Endothelial cell of umbilical vein (primary cell): ENCODE results near the gene CD53. TPM values are rescaled to one million over a fixed set of nuclear protein-coding genes. Genes with fewer than 3 reads are reported as not detected.

Experiments
- BruUV-seq: library from RNA; stranded (reverse); fragments of 400-500 nt; replicated peaks from 2 replicates; lab custom pipeline; 2021; lab: Mats Ljungman, UMichigan
- CTCF ChIA-PET: fragments of 300-600, 350-600 bp; sonication (Branson Sonifier 250); formaldehyde crosslinking; loops from one replicate; lab custom pipeline; 2021; ENCODE audit warnings: antibody characterized with exemption, inconsistent platforms; lab: Charles Lee
- POLR2A ChIA-PET: fragments of 300-600, 350-600 bp; sonication (Branson Sonifier 250); formaldehyde crosslinking; loops from one replicate; lab custom pipeline; 2021; ENCODE audit warnings: antibody characterized with exemption, inconsistent platforms; lab: Charles Lee
- DNase-seq: peaks from one replicate; pipeline ENCODE4 v3.0.0-alpha.2; 2011; ENCODE audit warnings: low read depth, low spot score
- FAIRE-seq: peaks from 2 replicates; lab custom pipeline; 2011; peaks lifted over from hg19 to GRCh38; lab: Jason Lieb, UNC
- H2AFZ ChIP-seq: 2 replicates; pipeline ENCODE4 v1.6.0; 2012; ENCODE audit warnings: low read depth, low read length, control low read depth, inconsistent platforms
- H3K27ac ChIP-seq: 2 replicates; pipeline ENCODE4 v1.5.1; 2011; ENCODE audit warnings: low read depth, mild to moderate bottlenecking, control low read depth, low read length, moderate library complexity; ENCODE audit not compliant: insufficient read depth
- H3K27me3 ChIP-seq, 2 experiments: 2 replicates each; pipeline versions ENCODE4 v1.6.0 to v1.6.1; 2011; ENCODE audit warnings: low read length in 2 of 2, mixed read lengths in 1 of 2; ENCODE audit not compliant: control insufficient read depth in 2 of 2, insufficient read depth in 2 of 2
- H3K36me3 ChIP-seq, 2 experiments: 2 replicates in 1 of 2; 3 replicates in 1 of 2; pipeline ENCODE4 v1.5.1; 2011; ENCODE audit warnings: low read length in 2 of 2, mild to moderate bottlenecking in 1 of 2, moderate library complexity in 1 of 2; ENCODE audit not compliant: control insufficient read depth in 2 of 2, insufficient read depth in 2 of 2; ENCODE audit errors: extremely low read depth in 1 of 2
- H3K4me1 ChIP-seq: 3 replicates; pipeline ENCODE4 v1.5.1; 2011; ENCODE audit warnings: mild to moderate bottlenecking, low read length; ENCODE audit not compliant: control insufficient read depth, insufficient read depth; ENCODE audit errors: extremely low read depth
- H3K4me2 ChIP-seq: 2 replicates; pipeline ENCODE4 v1.6.1; 2011; ENCODE audit warnings: low read length, control low read depth, mixed read lengths; ENCODE audit not compliant: insufficient read depth
- H3K4me3 ChIP-seq, 3 experiments: fragments of 200-600 bp in 1 of 3; sonication (generic), shearing (Covaris generic) in 1 of 3; replicated peaks in 1 of 3; 2 replicates each; pipeline ENCODE4 v1.5.1; 2011 to 2016; ENCODE audit warnings: control low read depth in 3 of 3, low read length in 3 of 3, mild to moderate bottlenecking in 2 of 3, inconsistent platforms in 1 of 3, low read depth in 1 of 3, moderate library complexity in 1 of 3; ENCODE audit not compliant: insufficient read depth in 1 of 3
- H3K79me2 ChIP-seq: 2 replicates; pipeline ENCODE4 v1.6.0; 2012; ENCODE audit warnings: low read length, inconsistent platforms; ENCODE audit not compliant: control insufficient read depth, insufficient read depth
- H3K9ac ChIP-seq: replicated peaks from 2 replicates; pipeline ENCODE3; 2011; ENCODE audit warnings: low read length, control low read depth; ENCODE audit not compliant: insufficient read depth; ENCODE audit errors: extremely low read depth
- H3K9me1 ChIP-seq: replicated peaks from 3 replicates; pipeline ENCODE4 v1.6.0; 2011; ENCODE audit warnings: mild to moderate bottlenecking, low read length; ENCODE audit not compliant: control insufficient read depth, insufficient read depth; ENCODE audit errors: extremely low read depth
- H3K9me3 ChIP-seq: replicated peaks from 2 replicates; pipeline ENCODE4 v1.5.1; 2012; ENCODE audit warnings: low read length, inconsistent platforms; ENCODE audit not compliant: control insufficient read depth, insufficient read depth
- H4K20me1 ChIP-seq: replicated peaks from 2 replicates; pipeline ENCODE3; 2011; ENCODE audit warnings: mild to moderate bottlenecking, low read length; ENCODE audit not compliant: control insufficient read depth, insufficient read depth; ENCODE audit errors: extremely low read depth
- CTCF ChIP-seq, 2 donors: IDR thresholded peaks; 1 replicate in 1 of 2; 2 replicates in 1 of 2; pipeline ENCODE4 v1.5.1; 2011; ENCODE audit warnings: low read length in 2 of 2, mild to moderate bottlenecking in 2 of 2, moderate library complexity in 2 of 2, control low read depth in 1 of 2, inconsistent platforms in 1 of 2, low read depth in 1 of 2; ENCODE audit not compliant: insufficient read depth in 1 of 2; ENCODE audit errors: extremely low read depth in 1 of 2
- EZH2 ChIP-seq: IDR thresholded peaks from 2 replicates; pipeline ENCODE4 v1.6.1; 2012; ENCODE audit warnings: borderline replicate concordance, low read depth, mild to moderate bottlenecking, moderate library complexity, low read length, inconsistent platforms; ENCODE audit not compliant: severe bottlenecking
- FOS ChIP-seq: IDR thresholded peaks from 2 replicates; pipeline ENCODE4 v1.6.1; 2011; ENCODE audit warnings: mild to moderate bottlenecking, low read length, moderate library complexity, borderline replicate concordance; ENCODE audit not compliant: insufficient read depth
- GATA2 ChIP-seq: IDR thresholded peaks from 2 replicates; pipeline ENCODE4 v1.7.0; 2011; ENCODE audit warnings: low read depth, mild to moderate bottlenecking, moderate library complexity, mixed read lengths, low read length; ENCODE audit not compliant: insufficient read length, insufficient read depth
- JUN ChIP-seq: IDR thresholded peaks from 2 replicates; pipeline ENCODE4 v1.6.1; 2011; ENCODE audit warnings: borderline replicate concordance, low read depth; ENCODE audit not compliant: insufficient read length, insufficient read depth
- MAX ChIP-seq: IDR thresholded peaks from 2 replicates; pipeline ENCODE4 v1.6.1; 2011; ENCODE audit not compliant: insufficient read depth, insufficient read length
- MYC ChIP-seq: IDR thresholded peaks from one replicate; pipeline ENCODE4 v1.6.1; 2011; ENCODE audit warnings: mild to moderate bottlenecking, low read depth, low read length
- POLR2A ChIP-seq: IDR thresholded peaks from 2 replicates; pipeline ENCODE4 v1.6.1; 2012; ENCODE audit warnings: low read depth, mild to moderate bottlenecking, control low read depth, low read length
- POLR2AphosphoS5 ChIP-seq: IDR thresholded peaks from 2 replicates; pipeline ENCODE4 v1.6.1; 2012; ENCODE audit warnings: low read depth, mild to moderate bottlenecking, control low read depth, low read length, moderate library complexity; ENCODE audit not compliant: insufficient read depth
- dilution Hi-C: fragments of 300-500 bp; cut with MboI; formaldehyde crosslinking; loops from one replicate; pipeline ENCODE4 v1.15.0; 2019; ENCODE audit warnings: low sequenced_read_pairs; ENCODE audit not compliant: extremely low pct_ligation_motif_present
- intact Hi-C: fragments of 100-400 bp; cut with micrococcal nuclease; formaldehyde crosslinking; loops from one replicate; pipeline ENCODE4 v1.10.0; 2022
- polyA plus RNA-seq, 4 experiments: library from polyadenylated mRNA; depleted of rRNA in 3 of 4; stranded (reverse) in 3 of 4; unstranded in 1 of 4; fragments of >200 nt; gene quantifications; 2 replicates each; pipeline versions ENCODE4 v1.2.1 to v1.2.3, GENCODE V29; 2011 to 2012; ENCODE audit warnings: missing spikeins in 1 of 4
- total RNA-seq: library from RNA; stranded (reverse); gene quantifications from 2 replicates; pipeline ENCODE4 v1.2.3, GENCODE V29; 2021

The CD53 gene
- total and polyA plus RNA-seq, 2 donors (not counting 3 experiments of a cell fraction or from before 2014, with no cell fraction given), result 0.35 TPM; not detected in 1

GRCh38 chr1:110912784-110913183, 39.8 kb downstream of the CD53 start:
- CTCF ChIA-PET, result no interaction called here

More at GRCh38 chr1:110912784-110913183, 39.8 kb downstream of the CD53 start:
- Histone ChIP-seq H4K20me1 (no peaks in the 10 kb centered on the region), H3K9me1 (no peaks in the 10 kb centered on the region), H3K4me3 (no peak overlapping the region), H3K9ac (no peak overlapping the region), H3K9me3 (no peaks in the 10 kb centered on the region), H3K4me1 (no peaks in the 10 kb centered on the region), H3K27ac (no peak overlapping the region), H3K27me3 (no peaks in the 10 kb centered on the region), H3K4me2 (no peak overlapping the region), H3K79me2 (no peaks in the 10 kb centered on the region), H2AFZ (no peak overlapping the region), H3K36me3 (no peaks in the 10 kb centered on the region)
- no peak for TF ChIP-seq JUN
- no peak for TF ChIP-seq FOS
- TF ChIP-seq POLR2AphosphoS5, result no peak
- TF ChIP-seq EZH2, result no peak
- no peak for TF ChIP-seq GATA2
- no peak for TF ChIP-seq CTCF (IDR thresholded peaks at IDR 0.05; ENCODE audit: extremely low read depth in 1 of 2, insufficient read depth in 1 of 2, low read depth in 1 of 2, low read length in 2 of 2)
- TF ChIP-seq POLR2A, result no peak
- no peak for TF ChIP-seq MAX
- no peak for TF ChIP-seq MYC
- DNase-seq (no peak), FAIRE-seq (no peak)
- intact Hi-C loops (no loop called here), dilution Hi-C loops (no loop called here)
- no TSS peak for BruUV-seq
- POLR2A ChIA-PET, result no interaction called here
